ENCODE measurements around the gene MYO3B.

GRCh38 chr2:170247333-170247732 is 69.4 kb downstream of the MYO3B start:
- no peak for TF ChIP-seq CTCF (IDR thresholded peaks at IDR 0.05; ENCODE audit: extremely low read depth in 1 of 2, insufficient read depth in 1 of 2, low read depth in 1 of 2, low read length in 2 of 2)
- no peak for TF ChIP-seq MYC (IDR thresholded peaks at IDR 0.05; ENCODE audit: low read depth, low read length)
- TF ChIP-seq EZH2 (IDR thresholded peaks at IDR 0.05; ENCODE audit: borderline replicate concordance, low read depth, low read length, severe bottlenecking) = no peak
- no peak for TF ChIP-seq FOS (IDR thresholded peaks at IDR 0.05; ENCODE audit: borderline replicate concordance, insufficient read depth, low read length)
- TF ChIP-seq GATA2 (IDR thresholded peaks at IDR 0.05; ENCODE audit: insufficient read depth, insufficient read length, low read depth, low read length) = no peak
- TF ChIP-seq POLR2A (IDR thresholded peaks at IDR 0.05; ENCODE audit: low read depth, low read length) = no peak
- no peak for TF ChIP-seq POLR2AphosphoS5 (IDR thresholded peaks at IDR 0.05; ENCODE audit: insufficient read depth, low read depth, low read length)
